WERI-Rb-1 (cell line): Measurements from ENCODE around the gene ZFP1.
A peak's percentile ranks its signal among the peaks of the same experiment; 100 is the strongest.

Experiments used
- DNase-seq: peaks from one replicate; pipeline ENCODE4 v3.0.0-alpha.2; 2020
- H3K27ac ChIP-seq: fragments of 250-450 bp; sonication (Bioruptor Pico); 2 replicates; pipeline ENCODE4 v1.5.1; 2020; ENCODE audit warnings: mild to moderate bottlenecking, moderate library complexity
- H3K27me3 ChIP-seq: fragments of 250-450 bp; sonication (Bioruptor Pico); 2 replicates; pipeline ENCODE4 v1.5.1; 2021; ENCODE audit warnings: mild to moderate bottlenecking, low read depth, moderate library complexity; ENCODE audit not compliant: insufficient read depth, severe bottlenecking
- H3K36me3 ChIP-seq: fragments of 250-450 bp; sonication (Bioruptor Pico); 2 replicates; pipeline ENCODE4 v1.5.1; 2020; ENCODE audit warnings: mild to moderate bottlenecking, moderate library complexity
- H3K4me3 ChIP-seq: 2 replicates; pipeline ENCODE4 v1.5.1; 2011; ENCODE audit warnings: low read depth, mild to moderate bottlenecking, control low read depth, low read length
- H3K9me3 ChIP-seq: fragments of 250-450 bp; sonication (Bioruptor Pico); 2 replicates; pipeline ENCODE4 v1.5.1; 2021; ENCODE audit warnings: mild to moderate bottlenecking, moderate library complexity; ENCODE audit not compliant: severe bottlenecking
- CTCF ChIP-seq: IDR thresholded peaks from 2 replicates; pipeline ENCODE4 v1.5.1; 2011; ENCODE audit warnings: low read depth, mild to moderate bottlenecking, control low read depth, inconsistent platforms, low read length

The ZFP1 gene

GRCh38 chr16:75148311-75149195, at the start of gene ZFP1:
TSS of gene ZFP1 (plus strand) at chr16:75148524. CDS start at chr16:75152952, 4,428 bp downstream.
- peaks cover 24% of the 10 kb centered on the region for H3K36me3 ChIP-seq
- TF ChIP-seq CTCF = no peak
- peaks cover 8% of the 10 kb centered on the region for H3K9me3 ChIP-seq
- H3K27ac ChIP-seq = peak within 1 kb of the TSS; percentile 87
- DNase-seq = peak; percentile 98
- H3K4me3 ChIP-seq = peak within 1 kb of the TSS; percentile 86
- H3K27me3 ChIP-seq = no peaks in the 10 kb centered on the region

GRCh38 chr16:75099075-75099667, 49.2 kb upstream of the ZFP1 start:
- H3K27me3 ChIP-seq = no peaks in the 10 kb centered on the region
- H3K27ac ChIP-seq = peak overlapping the region; percentile 34
- H3K36me3 ChIP-seq = peaks cover 10% of the 10 kb centered on the region
- no peaks in the 10 kb centered on the region for H3K9me3 ChIP-seq
- no peak for TF ChIP-seq CTCF
- DNase-seq = peak; percentile 68
- H3K4me3 ChIP-seq = no peak overlapping the region

GRCh38 chr16:75099738-75100602, 48.4 kb upstream of the ZFP1 start:
- Histone ChIP-seq H3K4me3 (no peak overlapping the region), H3K36me3 (peaks cover 8% of the 10 kb centered on the region), H3K27me3 (no peaks in the 10 kb centered on the region), H3K27ac (0 out of 2 replicates have a peak overlapping the region, but pooled peaks have one; percentile 10), H3K9me3 (no peaks in the 10 kb centered on the region)
- no peak for TF ChIP-seq CTCF
- DNase-seq = no peak

- no peak overlapping the region for H3K4me3 ChIP-seq
- H3K36me3 ChIP-seq = peaks cover 12% of the 10 kb centered on the region
- H3K27ac ChIP-seq = no peak overlapping the region
- TF ChIP-seq CTCF = no peak
- no peaks in the 10 kb centered on the region for H3K27me3 ChIP-seq
- DNase-seq = no peak
- H3K9me3 ChIP-seq = no peaks in the 10 kb centered on the region
These were observed 47.7 kb upstream of the ZFP1 start for GRCh38 chr16:75100603-75100990.

- no peak for DNase-seq
- no peaks in the 10 kb centered on the region for H3K9me3 ChIP-seq
- H3K27me3 ChIP-seq = no peaks in the 10 kb centered on the region
- no peak for TF ChIP-seq CTCF
- H3K4me3 ChIP-seq = no peak overlapping the region
- H3K27ac ChIP-seq = no peak overlapping the region
- peaks cover 16% of the 10 kb centered on the region for H3K36me3 ChIP-seq
These were observed 46.7 kb upstream of the ZFP1 start for GRCh38 chr16:75101635-75102034.
